K562 (cell line): ENCODE data around the gene CAPN3. TPM values are rescaled to one million over a fixed set of nuclear protein-coding genes. Genes with fewer than 3 reads are reported as not detected.
A peak's percentile ranks its signal among the peaks of the same experiment; 100 is the strongest.

Experiments used
- ATAC-seq: fragments of 200-7000 bp; cut with Tn5 transposase; 3 replicates; pipeline ENCODE4 v1.9.1; 2020; ENCODE audit warnings: moderate library complexity
- BruUV-seq: library from RNA; stranded (reverse); fragments of 400-500 nt; replicated peaks from 2 replicates; lab custom pipeline; 2021; lab: Mats Ljungman, UMichigan
- CTCF ChIA-PET: fragments of 300-600 bp; formaldehyde crosslinking; extraction: SDS; loops from one replicate; lab custom pipeline; 2021; ENCODE audit warnings: low intra/inter-chr PET ratio; lab: Yijun Ruan, JAX
- POLR2A ChIA-PET: fragments of 300-600, 350-650 bp; sonication (Branson Sonifier 250); formaldehyde crosslinking; extraction: SDS; loops from one replicate; lab custom pipeline; 2021; ENCODE audit warnings: antibody characterized with exemption, inconsistent platforms; lab: Yijun Ruan, JAX
- DNase-seq, 4 experiments: peaks; one replicate each; pipeline versions ENCODE4 v3.0.0 to v3.0.0-alpha.2; 2011 to 2018; ENCODE audit warnings: low spot score in 3 of 4, mixed read lengths in 3 of 4; ENCODE audit errors: extremely low read depth in 1 of 4
- FAIRE-seq: peaks from 2 replicates; lab custom pipeline; 2011; peaks lifted over from hg19 to GRCh38; lab: Jason Lieb, UNC
- H2AFZ ChIP-seq: 2 replicates; pipeline ENCODE4 v1.6.0; 2011; ENCODE audit warnings: low read depth, low read length, control low read depth, inconsistent platforms
- H3K27ac ChIP-seq: fragments of 200-600 bp; 3 replicates; pipeline ENCODE4 v1.8.0; 2011; ENCODE audit warnings: low read depth, mild to moderate bottlenecking, control low read depth, inconsistent platforms, low read length, moderate library complexity, mixed read lengths; ENCODE audit errors: extremely low read depth
- H3K27me3 ChIP-seq, 2 experiments: fragments of 300-600 bp in 1 of 2; 2 replicates in 1 of 2; 3 replicates in 1 of 2; pipeline versions ENCODE4 v1.6.0 to v1.8.0; 2011; ENCODE audit warnings: inconsistent platforms in 2 of 2, low read length in 2 of 2, mild to moderate bottlenecking in 1 of 2, mixed read lengths in 1 of 2, moderate library complexity in 1 of 2; ENCODE audit not compliant: control insufficient read depth in 2 of 2, insufficient read depth in 2 of 2
- H3K36me3 ChIP-seq: fragments of 300-600 bp; 3 replicates; pipeline ENCODE4 v1.8.0; 2011; ENCODE audit warnings: mild to moderate bottlenecking, low read length, inconsistent platforms; ENCODE audit not compliant: control insufficient read depth, insufficient read depth
- H3K4me1 ChIP-seq, 2 experiments: fragments of 200-600 bp in 1 of 2; replicated peaks in 1 of 2; 2 replicates in 1 of 2; 3 replicates in 1 of 2; pipeline versions ENCODE4 v1.5.1 to v1.8.0; 2011; ENCODE audit warnings: inconsistent platforms in 2 of 2, low read length in 2 of 2, mild to moderate bottlenecking in 1 of 2, mixed read lengths in 1 of 2, moderate library complexity in 1 of 2; ENCODE audit not compliant: control insufficient read depth in 2 of 2, insufficient read depth in 2 of 2
- H3K4me2 ChIP-seq: 2 replicates; pipeline ENCODE4 v1.6.1; 2011; ENCODE audit warnings: low read length, control low read depth, inconsistent platforms, mixed read lengths; ENCODE audit not compliant: insufficient read depth
- H3K4me3 ChIP-seq: fragments of 200-600 bp; sonication (generic), shearing (Covaris generic); 2 replicates; pipeline ENCODE4 v1.5.1; 2016; ENCODE audit warnings: control low read depth, inconsistent platforms
- H3K79me2 ChIP-seq: fragments of 200-600 bp; 3 replicates; pipeline ENCODE4 v1.8.0; 2011; ENCODE audit warnings: low read length, inconsistent platforms; ENCODE audit not compliant: control insufficient read depth, insufficient read depth
- H3K9ac ChIP-seq, 2 experiments: 2 replicates each; pipeline versions ENCODE4 v1.6.0 to v1.6.1; 2011; ENCODE audit warnings: low read depth in 2 of 2, low read length in 2 of 2, control low read depth in 1 of 2, inconsistent platforms in 1 of 2, mild to moderate bottlenecking in 1 of 2, mixed read lengths in 1 of 2; ENCODE audit not compliant: insufficient read depth in 1 of 2
- H3K9me1 ChIP-seq: one replicate; pipeline ENCODE4 v1.6.0; 2011; ENCODE audit warnings: inconsistent platforms, mild to moderate bottlenecking, low read length, moderate library complexity; ENCODE audit not compliant: control insufficient read depth, insufficient read depth
- H3K9me3 ChIP-seq: replicated peaks from 2 replicates; pipeline ENCODE4 v1.5.1; 2011; ENCODE audit warnings: low read depth, low read length, inconsistent platforms; ENCODE audit not compliant: control insufficient read depth, insufficient read depth
- H4K20me1 ChIP-seq: replicated peaks from 2 replicates; pipeline ENCODE4 v1.6.1; 2011; ENCODE audit warnings: low read length, inconsistent platforms, mixed read lengths; ENCODE audit not compliant: control insufficient read depth, insufficient read depth
- E2F1 ChIP-seq: sonication (generic); formaldehyde crosslinking; IDR thresholded peaks from 2 replicates; pipeline ENCODE4 v1.8.1; 2023; ENCODE audit warnings: mild to moderate bottlenecking, missing genetic modification reagents, moderate library complexity
- FOS ChIP-seq: IDR thresholded peaks from 3 replicates; pipeline ENCODE4 v1.6.1; 2011; ENCODE audit not compliant: insufficient read length; ENCODE audit errors: extremely low read depth
- HLTF ChIP-seq: fragments of 450-650 bp; IDR thresholded peaks from 2 replicates; pipeline ENCODE4 v1.6.1; 2016
- HMBOX1 ChIP-seq: sonication (generic); IDR thresholded peaks from 2 replicates; pipeline ENCODE4 v1.6.1; 2016
- TCF15 ChIP-seq: fragments of 250-450 bp; sonication (Bioruptor Pico); IDR thresholded peaks from 2 replicates; pipeline ENCODE4 v1.8.0; 2022; ENCODE audit warnings: moderate library complexity, mild to moderate bottlenecking, inconsistent platforms
- ZNF134 ChIP-seq: fragments of 250-450 bp; sonication (Bioruptor Pico); conservative IDR thresholded peaks from 2 replicates; pipeline ENCODE4 v1.4.0; 2020
- ZNF696 ChIP-seq: fragments of 250-450 bp; sonication (Bioruptor Pico); conservative IDR thresholded peaks from 2 replicates; pipeline ENCODE4 v1.4.0; 2020; ENCODE audit warnings: mild to moderate bottlenecking, moderate library complexity
- WGBS: fragments of 100-300 bp; shearing (Covaris generic); methylation state at CpG from one replicate; pipeline ENCODE4 v1.1.6; 2016; ENCODE audit warnings: low coverage, mixed read lengths; ENCODE audit not compliant: insufficient coverage; ENCODE audit errors: missing lambda C conversion rate; 5-methylcytosine and 5-hydroxymethylcytosine counted together
- in situ Hi-C: fragments of 300-500 bp; cut with MboI; formaldehyde crosslinking; loops from 4 replicates; pipeline ENCODE4 v1.15.0; 2018; ENCODE audit warnings: inconsistent platforms, mixed read lengths
- intact Hi-C: fragments of 100-400 bp; cut with micrococcal nuclease; formaldehyde crosslinking; loops from 2 replicates; pipeline ENCODE4 v1.14.2; 2022
- polyA plus RNA-seq, 8 experiments: library from polyadenylated mRNA; depleted of rRNA in 4 of 8; stranded (reverse) in 5 of 8; unstranded in 3 of 8; fragments of >200 nt; fragmentation: Nextera tagmentation in 2 of 8; fragmentation: Illumina TruSeq in 1 of 8; extraction: Ambion mirVana in 2 of 8; extraction: Trizol in 1 of 8; gene quantifications; 2 replicates each; pipeline versions ENCODE4 v1.2.1 to v1.2.3, GENCODE V29; 2011 to 2014; ENCODE audit warnings: inconsistent platforms in 1 of 8, missing spikeins in 1 of 8
- total RNA-seq, 7 experiments: library from RNA; depleted of rRNA in 6 of 7; stranded (reverse); fragments of >200 nt in 6 of 7; fragmentation: Illumina TruSeq in 2 of 7; extraction: Trizol in 2 of 7; gene quantifications; 2 replicates each; pipeline versions ENCODE4 v1.2.1 to v1.2.3, GENCODE V29; 2011 to 2021; ENCODE audit warnings: low replicate concordance in 1 of 7

CAPN3 gene
- total and polyA plus RNA-seq, 9 of the 15 experiments (the other 6 are each of a cell fraction or from before 2014, with no cell fraction given): 0.03 to 0.34 (median 0.20) TPM; not detected in 2

- 31% methylated on average over 3 of the region's 3 CpGs for WGBS
- ATAC-seq: no peak
- no peak overlapping the region for H3K4me3 ChIP-seq
Measured at GRCh38 chr15:42363487-42363886, 4.2 kb downstream of the CAPN3 start.

GRCh38 chr15:42363942-42364341 is 4.6 kb downstream of the CAPN3 start:
- peaks cover 0 to 6% of the 10 kb centered on the region in 2 experiments; a peak in 2 of 5 replicates for H3K27me3 ChIP-seq
- BruUV-seq: no TSS peak
- H3K4me2 ChIP-seq: no peak overlapping the region
- TF ChIP-seq TCF15: no peak
- TF ChIP-seq ZNF696 (CRISPR knock-in tag): no peak
- TF ChIP-seq FOS: no peak
- no peak for TF ChIP-seq E2F1 (CRISPR knock-in tag)
- no peak for TF ChIP-seq ZNF134 (CRISPR knock-in tag)
- ATAC-seq (no peak), DNase-seq (no peak), FAIRE-seq (no peak)
- in situ Hi-C loops (no loop called here), intact Hi-C loops (no loop called here)
- no peaks in the 10 kb centered on the region for H3K9me1 ChIP-seq
- CTCF ChIA-PET: interaction anchor here (0.7 kb wide), 1 partner anchor 96 kb away, joined by 4 read pairs; no protein-coding TSS in a partner anchor
- POLR2A ChIA-PET: interaction anchor here (0.8 kb wide), 1 partner anchor 366 kb away, joined by 3 read pairs; no protein-coding TSS in a partner anchor
- H2AFZ ChIP-seq: no peak overlapping the region
- no peaks in the 10 kb centered on the region for H3K79me2 ChIP-seq
- H3K9ac ChIP-seq: no peak overlapping the region
- no peaks in the 10 kb centered on the region for H3K36me3 ChIP-seq
- H3K4me3 ChIP-seq: no peak overlapping the region
- no peak overlapping the region for H3K27ac ChIP-seq
- no peaks in the 10 kb centered on the region; a peak in 1 of 5 replicates for H3K4me1 ChIP-seq
- H3K9me3 ChIP-seq: no peaks in the 10 kb centered on the region
- H4K20me1 ChIP-seq: no peaks in the 10 kb centered on the region

More at GRCh38 chr15:42363487-42363886, 4.2 kb downstream of the CAPN3 start:
- H4K20me1 ChIP-seq: no peaks in the 10 kb centered on the region
- H3K4me1 ChIP-seq: no peaks in the 10 kb centered on the region; a peak in 1 of 5 replicates
- no peak overlapping the region; a peak in 1 of 4 replicates for H3K9ac ChIP-seq
- no peaks in the 10 kb centered on the region for H3K79me2 ChIP-seq
- H3K4me2 ChIP-seq: no peak overlapping the region
- TF ChIP-seq HLTF (no peak), HMBOX1 (peak; percentile 22; the same call in 1 of the 2 replicates)
- ChIA-PET POLR2A (no interaction called here), CTCF (no interaction called here)
- no peak overlapping the region for H2AFZ ChIP-seq
- intact Hi-C loops (no loop called here), in situ Hi-C loops (no loop called here)
- H3K27ac ChIP-seq: no peak overlapping the region
- H3K27me3 ChIP-seq: peaks cover 0 to 6% of the 10 kb centered on the region in 2 experiments; a peak in 2 of 5 replicates
- no TSS peak for BruUV-seq
- DNase-seq (no peak), FAIRE-seq (no peak)
- H3K9me1 ChIP-seq: no peaks in the 10 kb centered on the region
- no peaks in the 10 kb centered on the region for H3K9me3 ChIP-seq
- H3K36me3 ChIP-seq: no peaks in the 10 kb centered on the region
